Caco-2 (cell line): ENCODE measurements around the gene ANKRD28. TPM values are rescaled to one million over a fixed set of nuclear protein-coding genes. Genes with fewer than 3 reads are reported as not detected.
"Not testable (repeated sequence)": the region's sequence is repeated elsewhere in the genome, so short reads cannot be mapped to it uniquely, and the experiment has no call there.

Source experiments
- BruUV-seq: library from RNA; stranded (reverse); fragments of 400-500 nt; replicated peaks from 2 replicates; lab custom pipeline; 2021; lab: Mats Ljungman, UMichigan
- CTCF ChIA-PET: fragments of 300-600 bp; sonication (Branson Sonifier 250); formaldehyde crosslinking; loops from one replicate; lab custom pipeline; 2022; ENCODE audit warnings: antibody characterized with exemption; lab: Charles Lee
- POLR2A ChIA-PET: fragments of 300-600 bp; sonication (Branson Sonifier 250); formaldehyde crosslinking; loops from one replicate; lab custom pipeline; 2022; ENCODE audit warnings: antibody characterized with exemption; lab: Charles Lee
- DNase-seq, 2 experiments: peaks; one replicate each; pipeline versions ENCODE4 v3.0.0 to v3.0.0-alpha.2; 2020 to 2022
- H3K27me3 ChIP-seq: replicated peaks from 2 replicates; pipeline ENCODE4 v1.6.0; 2011; ENCODE audit warnings: low read length; ENCODE audit not compliant: control insufficient read depth, insufficient read depth
- H3K36me3 ChIP-seq: 2 replicates; pipeline ENCODE4 v1.5.1; 2011; ENCODE audit warnings: low read length; ENCODE audit not compliant: control insufficient read depth, insufficient read depth
- H3K4me1 ChIP-seq: fragments of 250-450 bp; sonication (Bioruptor Pico); 2 replicates; pipeline ENCODE4 v1.5.1; 2020; ENCODE audit warnings: mild to moderate bottlenecking
- H3K4me3 ChIP-seq: 2 replicates; pipeline ENCODE4 v1.5.1; 2011; ENCODE audit warnings: low read depth, mild to moderate bottlenecking, control low read depth, low read length
- H3K9me3 ChIP-seq: fragments of 250-450 bp; sonication (Bioruptor Pico); 2 replicates; pipeline ENCODE4 v1.5.1; 2020; ENCODE audit warnings: mild to moderate bottlenecking, moderate library complexity
- H3K27ac Mint-ChIP-seq: one replicate; pipeline ENCODE4 v1.8.0; 2022; ENCODE audit warnings: mixed read lengths; ENCODE audit not compliant: unreplicated experiment
- H3K27me3 Mint-ChIP-seq: one replicate; pipeline ENCODE4 v1.8.0; 2022; ENCODE audit warnings: mixed read lengths; ENCODE audit not compliant: insufficient read depth, unreplicated experiment
- H3K36me3 Mint-ChIP-seq: one replicate; pipeline ENCODE4 v1.8.0; 2022; ENCODE audit warnings: mild to moderate bottlenecking, mixed read lengths; ENCODE audit not compliant: insufficient read depth, unreplicated experiment
- H3K4me1 Mint-ChIP-seq: one replicate; pipeline ENCODE4 v1.8.0; 2022; ENCODE audit warnings: low read depth, mixed read lengths; ENCODE audit not compliant: unreplicated experiment
- H3K4me3 Mint-ChIP-seq: one replicate; pipeline ENCODE4 v1.8.0; 2022; ENCODE audit warnings: mild to moderate bottlenecking, moderate library complexity, mixed read lengths; ENCODE audit not compliant: unreplicated experiment
- H3K9me3 Mint-ChIP-seq: one replicate; pipeline ENCODE4 v1.8.0; 2022; ENCODE audit warnings: mixed read lengths; ENCODE audit not compliant: unreplicated experiment
- CTCF ChIP-seq, 2 experiments: fragments of 200-600 bp in 1 of 2; IDR thresholded peaks; 1 replicate in 1 of 2; 2 replicates in 1 of 2; pipeline versions ENCODE4 v1.5.1 to v1.8.0; 2011 to 2022; ENCODE audit warnings: antibody characterized with exemption in 1 of 2, control low read depth in 1 of 2, inconsistent platforms in 1 of 2, low read depth in 1 of 2, low read length in 1 of 2, mild to moderate bottlenecking in 1 of 2, moderate library complexity in 1 of 2; ENCODE audit not compliant: insufficient read depth in 1 of 2, severe bottlenecking in 1 of 2, unreplicated experiment in 1 of 2
- intact Hi-C: fragments of 100-400 bp; cut with micrococcal nuclease; formaldehyde crosslinking; loops from one replicate; pipeline ENCODE4 v1.10.0; 2022; ENCODE audit not compliant: unreplicated experiment
- total RNA-seq: library from RNA; stranded (reverse); gene quantifications from 2 replicates; pipeline ENCODE4 v1.2.3, GENCODE V29; 2022

Gene ANKRD28
- total RNA-seq, 1 experiment from 2014 or later = 37.2 TPM

- peaks cover 8% of the 10 kb centered on the region for H3K36me3 Mint-ChIP-seq
- no peak overlapping the region for H3K27ac Mint-ChIP-seq
- intact Hi-C loops = no loop called here
- H3K4me1 ChIP-seq = no peaks in the 10 kb centered on the region
- H3K4me3 ChIP-seq = no peak overlapping the region
- H3K4me3 Mint-ChIP-seq = no peak overlapping the region
- no peaks in the 10 kb centered on the region for H3K27me3 ChIP-seq
- H3K27me3 Mint-ChIP-seq = no peaks in the 10 kb centered on the region
- CTCF ChIA-PET = no interaction called here
- H3K9me3 Mint-ChIP-seq = no peaks in the 10 kb centered on the region
- H3K4me1 Mint-ChIP-seq = peaks cover 11% of the 10 kb centered on the region
- no TSS peak for BruUV-seq
- no peak for TF ChIP-seq CTCF (IDR thresholded peaks at IDR 0.05; ENCODE audit: insufficient read depth in 1 of 2, low read depth in 1 of 2, low read length in 1 of 2, severe bottlenecking in 1 of 2, unreplicated experiment in 1 of 2)
- peaks cover 3% of the 10 kb centered on the region; the same call in 1 of the 2 replicates for H3K36me3 ChIP-seq
- no peak for DNase-seq
- no peaks in the 10 kb centered on the region for H3K9me3 ChIP-seq
- POLR2A ChIA-PET = no interaction called here
These were observed 44.6 kb downstream of the ANKRD28 start for GRCh38 chr3:15753056-15753710.

- Mint-ChIP-seq H3K4me1 (peaks cover 11% of the 10 kb centered on the region), H3K27ac (no peak overlapping the region), H3K27me3 (no peaks in the 10 kb centered on the region), H3K36me3 (peaks cover 8% of the 10 kb centered on the region), H3K9me3 (no peaks in the 10 kb centered on the region), H3K4me3 (no peak overlapping the region)
- Histone ChIP-seq H3K4me3 (no peak overlapping the region), H3K36me3 (peaks cover 3% of the 10 kb centered on the region; the same call in 1 of the 2 replicates), H3K4me1 (no peaks in the 10 kb centered on the region), H3K9me3 (no peaks in the 10 kb centered on the region), H3K27me3 (no peaks in the 10 kb centered on the region)
- DNase-seq = no peak
- ChIA-PET POLR2A (no interaction called here), CTCF (interaction anchor here (0.6 kb wide), 2 partner anchors 26 to 47 kb away, joined by 5 to 6 read pairs; partner anchors contain the start of gene ANKRD28)
- no peak for TF ChIP-seq CTCF (IDR thresholded peaks at IDR 0.05; ENCODE audit: insufficient read depth in 1 of 2, low read depth in 1 of 2, low read length in 1 of 2, severe bottlenecking in 1 of 2, unreplicated experiment in 1 of 2)
- BruUV-seq = no TSS peak
- intact Hi-C loops = no loop called here
These were observed 46.9 kb downstream of the ANKRD28 start for GRCh38 chr3:15750879-15751278.

GRCh38 chr3:15750143-15750542 lies 47.6 kb downstream of the ANKRD28 start:
- H3K36me3 Mint-ChIP-seq = peaks cover 15% of the 10 kb centered on the region
- no peak overlapping the region for H3K4me3 Mint-ChIP-seq

GRCh38 chr3:15745896-15746295 lies 51.9 kb downstream of the ANKRD28 start:
- H3K27me3 Mint-ChIP-seq, H3K9me3 ChIP-seq, CTCF ChIA-PET, H3K9me3 Mint-ChIP-seq, H3K4me1 ChIP-seq, H3K4me3 Mint-ChIP-seq, POLR2A ChIA-PET, H3K4me3 ChIP-seq, H3K4me1 Mint-ChIP-seq, H3K36me3 ChIP-seq, BruUV-seq, DNase-seq, H3K27me3 ChIP-seq, intact Hi-C loops, H3K27ac Mint-ChIP-seq: not testable (repeated sequence)
- peaks cover 35% of the 10 kb centered on the region for H3K36me3 Mint-ChIP-seq

More at GRCh38 chr3:15750143-15750542, 47.6 kb downstream of the ANKRD28 start:
- Histone ChIP-seq H3K36me3 (peaks cover 3% of the 10 kb centered on the region; the same call in 1 of the 2 replicates), H3K9me3 (no peaks in the 10 kb centered on the region), H3K27me3 (no peaks in the 10 kb centered on the region), H3K4me3 (no peak overlapping the region), H3K4me1 (no peaks in the 10 kb centered on the region)
- Mint-ChIP-seq H3K4me1 (peaks cover 11% of the 10 kb centered on the region), H3K27ac (no peak overlapping the region), H3K9me3 (no peaks in the 10 kb centered on the region), H3K27me3 (no peaks in the 10 kb centered on the region)
- intact Hi-C loops = no loop called here
- DNase-seq = no peak
- ChIA-PET CTCF (interaction anchor here (0.6 kb wide), 2 partner anchors 27 to 48 kb away, joined by 5 to 6 read pairs; partner anchors contain the start of gene ANKRD28), POLR2A (no interaction called here)
- no peak for TF ChIP-seq CTCF (IDR thresholded peaks at IDR 0.05; ENCODE audit: insufficient read depth in 1 of 2, low read depth in 1 of 2, low read length in 1 of 2, severe bottlenecking in 1 of 2, unreplicated experiment in 1 of 2)
- no TSS peak for BruUV-seq
